WTC11 (cell line): Measurements from ENCODE around the gene PSD. TPM values are rescaled to one million over a fixed set of nuclear protein-coding genes. Genes with fewer than 3 reads are reported as not detected.

Experiments
- ATAC-seq: fragments of 200-7000 bp; cut with Tn5 transposase; 2 replicates; pipeline ENCODE4 v1.10.0; 2021; ENCODE audit warnings: mild to moderate bottlenecking, moderate library complexity
- CTCF ChIA-PET: fragments of 300-600 bp; sonication (Branson Sonifier 250); formaldehyde crosslinking; loops from one replicate; lab custom pipeline; 2021; ENCODE audit warnings: antibody characterized with exemption; lab: Charles Lee
- POLR2A ChIA-PET: fragments of 350-600 bp; sonication (Branson Sonifier 250); formaldehyde crosslinking; loops from one replicate; lab custom pipeline; 2021; ENCODE audit warnings: antibody characterized with exemption; lab: Charles Lee
- DNase-seq: peaks from one replicate; pipeline ENCODE4 v3.0.0; 2021; ENCODE audit warnings: low spot score
- H3K27ac Mint-ChIP-seq: 2 replicates; pipeline ENCODE4 v1.8.0; 2021; ENCODE audit warnings: mixed read lengths
- H3K27me3 Mint-ChIP-seq: 2 replicates; pipeline ENCODE4 v1.8.0; 2021; ENCODE audit warnings: low read depth, mild to moderate bottlenecking, moderate library complexity, mixed read lengths
- H3K36me3 Mint-ChIP-seq: 2 replicates; pipeline ENCODE4 v1.8.0; 2021; ENCODE audit warnings: mixed read lengths
- H3K4me1 Mint-ChIP-seq: 2 replicates; pipeline ENCODE4 v1.8.0; 2022; ENCODE audit warnings: mixed read lengths
- H3K4me3 Mint-ChIP-seq: 2 replicates; pipeline ENCODE4 v1.8.0; 2021; ENCODE audit warnings: mild to moderate bottlenecking, moderate library complexity, mixed read lengths
- H3K9me3 Mint-ChIP-seq: 2 replicates; pipeline ENCODE4 v1.8.0; 2021; ENCODE audit warnings: mixed read lengths
- CBFB ChIP-seq: sonication (generic); formaldehyde crosslinking; IDR thresholded peaks from 2 replicates; pipeline ENCODE4 v1.8.1; 2022; ENCODE audit warnings: mild to moderate bottlenecking, low read depth, missing genetic modification reagents
- CREB1 ChIP-seq: sonication (generic); formaldehyde crosslinking; IDR thresholded peaks from 2 replicates; pipeline ENCODE4 v1.8.0; 2023; ENCODE audit warnings: mild to moderate bottlenecking, missing genetic modification reagents
- CREM ChIP-seq: sonication (generic); formaldehyde crosslinking; IDR thresholded peaks from 2 replicates; pipeline ENCODE4 v1.8.1; 2022; ENCODE audit warnings: mild to moderate bottlenecking, missing genetic modification reagents, moderate library complexity
- E2F4 ChIP-seq: sonication (generic); formaldehyde crosslinking; IDR thresholded peaks from 2 replicates; pipeline ENCODE4 v1.8.1; 2022; ENCODE audit warnings: low read depth, mild to moderate bottlenecking, moderate library complexity, missing genetic modification reagents, borderline replicate concordance
- ELF4 ChIP-seq: sonication (generic); formaldehyde crosslinking; IDR thresholded peaks from 2 replicates; pipeline ENCODE4 v1.8.1; 2022; ENCODE audit warnings: low read depth, mild to moderate bottlenecking, moderate library complexity, missing genetic modification reagents
- FOXP1 ChIP-seq: sonication (generic); formaldehyde crosslinking; IDR thresholded peaks from 2 replicates; pipeline ENCODE4 v1.8.0; 2022; ENCODE audit warnings: missing genetic modification reagents, mild to moderate bottlenecking, moderate library complexity, borderline replicate concordance
- GRHL2 ChIP-seq: fragments of 250-450 bp; sonication (Bioruptor Pico); IDR thresholded peaks from 2 replicates; pipeline ENCODE4 v1.8.0; 2022; ENCODE audit warnings: mild to moderate bottlenecking, moderate library complexity; ENCODE audit not compliant: insufficient replicate concordance, severe bottlenecking
- GTF2I ChIP-seq: fragments of 250-450 bp; sonication (Bioruptor Pico); conservative IDR thresholded peaks from 2 replicates; pipeline ENCODE4 v1.4.0; 2021; ENCODE audit warnings: mild to moderate bottlenecking
- HMGA2 ChIP-seq: fragments of 250-450 bp; sonication (Bioruptor Pico); IDR thresholded peaks from 2 replicates; pipeline ENCODE4 v1.4.0; 2021; ENCODE audit warnings: mild to moderate bottlenecking, moderate library complexity
- IRF1 ChIP-seq: sonication (generic); formaldehyde crosslinking; IDR thresholded peaks from 2 replicates; pipeline ENCODE4 v1.8.0; 2023; ENCODE audit warnings: missing genetic modification reagents
- JAZF1 ChIP-seq: fragments of 250-450 bp; sonication (Bioruptor Pico); IDR thresholded peaks from 2 replicates; pipeline ENCODE4 v1.9.0; 2021; ENCODE audit warnings: moderate library complexity, mild to moderate bottlenecking, inconsistent platforms
- JUN ChIP-seq: sonication (generic); formaldehyde crosslinking; IDR thresholded peaks from 2 replicates; pipeline ENCODE4 v1.8.0; 2023; ENCODE audit warnings: mild to moderate bottlenecking, missing genetic modification reagents
- MXD4 ChIP-seq: fragments of 250-450 bp; sonication (Bioruptor Pico); IDR thresholded peaks from 2 replicates; pipeline ENCODE4 v1.8.0; 2021; ENCODE audit warnings: mild to moderate bottlenecking, moderate library complexity, borderline replicate concordance
- MYBL2 ChIP-seq: sonication (generic); formaldehyde crosslinking; IDR thresholded peaks from 2 replicates; pipeline ENCODE4 v1.8.1; 2023; ENCODE audit warnings: mild to moderate bottlenecking, moderate library complexity, missing genetic modification reagents
- NFE2L1 ChIP-seq: sonication (generic); formaldehyde crosslinking; IDR thresholded peaks from 2 replicates; pipeline ENCODE4 v1.8.1; 2023; ENCODE audit warnings: missing genetic modification reagents
- RELA ChIP-seq: sonication (generic); formaldehyde crosslinking; IDR thresholded peaks from 2 replicates; pipeline ENCODE4 v1.8.1; 2022; ENCODE audit warnings: missing genetic modification reagents, mild to moderate bottlenecking, borderline replicate concordance
- RORB ChIP-seq: fragments of 250-450 bp; sonication (Bioruptor Pico); IDR thresholded peaks from 2 replicates; pipeline ENCODE4 v1.9.0; 2021; ENCODE audit warnings: mild to moderate bottlenecking
- SMAD3 ChIP-seq: sonication (generic); formaldehyde crosslinking; IDR thresholded peaks from 2 replicates; pipeline ENCODE4 v1.8.0; 2022; ENCODE audit warnings: missing genetic modification reagents, mild to moderate bottlenecking, borderline replicate concordance
- SMAD4 ChIP-seq: sonication (generic); formaldehyde crosslinking; IDR thresholded peaks from 2 replicates; pipeline ENCODE4 v1.8.0; 2022; ENCODE audit warnings: mild to moderate bottlenecking, missing genetic modification reagents
- STAT6 ChIP-seq: sonication (generic); formaldehyde crosslinking; conservative IDR thresholded peaks from 2 replicates; pipeline ENCODE4 v1.8.1; 2023; ENCODE audit warnings: mild to moderate bottlenecking, low read depth, missing genetic modification reagents, moderate library complexity
- TEAD1 ChIP-seq: sonication (generic); formaldehyde crosslinking; IDR thresholded peaks from 2 replicates; pipeline ENCODE4 v1.8.0; 2022; ENCODE audit warnings: mild to moderate bottlenecking, missing genetic modification reagents
- USF1 ChIP-seq: sonication (generic); formaldehyde crosslinking; IDR thresholded peaks from 2 replicates; pipeline ENCODE4 v1.8.0; 2022; ENCODE audit warnings: mild to moderate bottlenecking, missing genetic modification reagents
- ZNF232 ChIP-seq: sonication (generic); formaldehyde crosslinking; IDR thresholded peaks from 2 replicates; pipeline ENCODE4 v1.8.0; 2022; ENCODE audit warnings: mild to moderate bottlenecking, missing genetic modification reagents
- ZNF671 ChIP-seq: fragments of 250-450 bp; sonication (Bioruptor Pico); IDR thresholded peaks from 2 replicates; pipeline ENCODE4 v1.8.0; 2021; ENCODE audit warnings: mild to moderate bottlenecking
- total RNA-seq: library from RNA; stranded (reverse); gene quantifications from 3 replicates; pipeline ENCODE4 v1.2.3, GENCODE V29; 2021
- TF ChIP-seq, protein P1 (sequence below): sonication (generic); formaldehyde crosslinking; IDR thresholded peaks from 2 replicates; pipeline ENCODE4 v1.8.1; 2023; ENCODE audit warnings: mild to moderate bottlenecking, missing genetic modification reagents, moderate library complexity
- TF ChIP-seq, protein P2 (sequence below): fragments of 250-450 bp; sonication (Bioruptor Pico); IDR thresholded peaks from 2 replicates; pipeline ENCODE4 v1.9.0; 2021; ENCODE audit warnings: mild to moderate bottlenecking

Gene PSD
- total RNA-seq, 1 experiment from 2014 or later, result 12.5 TPM

DNA sequence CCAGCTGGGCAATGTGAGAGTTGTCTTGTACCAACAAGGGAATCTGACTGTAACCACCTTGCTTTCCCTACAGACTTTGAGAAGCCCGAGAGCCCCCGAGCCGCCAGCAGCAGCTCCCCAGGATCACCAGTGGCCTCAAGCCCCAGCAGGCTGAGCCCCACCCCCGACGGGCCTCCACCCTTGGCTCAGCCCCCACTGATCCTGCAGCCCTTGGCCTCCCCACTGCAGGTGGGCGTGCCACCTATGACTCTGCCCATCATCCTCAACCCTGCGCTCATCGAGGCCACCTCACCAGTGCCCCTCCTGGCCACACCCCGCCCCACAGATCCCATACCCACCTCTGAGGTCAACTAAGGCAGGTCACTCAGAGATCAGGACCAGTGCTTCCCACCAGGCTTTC, 36.6 kb downstream of the PSD start (continued):
- no peak for TF ChIP-seq SMAD3 (CRISPR knock-in tag)
- TF ChIP-seq ELF4 (CRISPR knock-in tag), result no peak
- TF ChIP-seq NFE2L1 (CRISPR knock-in tag), result no peak

GRCh38 chr10:102379383-102379782, 39.2 kb downstream of the PSD start:
- ChIA-PET POLR2A (no interaction called here), CTCF (interaction anchor here (0.5 to 2.6 kb wide), 4 partner anchors 20 to 149 kb away, joined by 3 to 13 read pairs (median 6); no protein-coding TSS in a partner anchor)
- ATAC-seq, result no peak
- Mint-ChIP-seq H3K9me3 (no peaks in the 10 kb centered on the region), H3K4me3 (no peak overlapping the region), H3K4me1 (no peaks in the 10 kb centered on the region), H3K36me3 (peaks cover 7% of the 10 kb centered on the region; the same call in 1 of the 2 replicates), H3K27ac (no peak overlapping the region), H3K27me3 (no peaks in the 10 kb centered on the region)
- TF ChIP-seq GRHL2 (CRISPR knock-in tag) (no peak), USF1 (CRISPR knock-in tag) (no peak), IRF1 (CRISPR knock-in tag) (no peak), CREM (CRISPR knock-in tag) (no peak), CBFB (CRISPR knock-in tag) (no peak), SMAD4 (no peak), JUN (no peak), TEAD1 (no peak), STAT6 (CRISPR knock-in tag) (no peak), ZNF671 (CRISPR knock-in tag) (no peak), E2F4 (no peak), RELA (no peak), JAZF1 (CRISPR knock-in tag) (no peak), ZNF232 (CRISPR knock-in tag) (no peak), FOXP1 (no peak)
- TF ChIP-seq, protein P1, sequence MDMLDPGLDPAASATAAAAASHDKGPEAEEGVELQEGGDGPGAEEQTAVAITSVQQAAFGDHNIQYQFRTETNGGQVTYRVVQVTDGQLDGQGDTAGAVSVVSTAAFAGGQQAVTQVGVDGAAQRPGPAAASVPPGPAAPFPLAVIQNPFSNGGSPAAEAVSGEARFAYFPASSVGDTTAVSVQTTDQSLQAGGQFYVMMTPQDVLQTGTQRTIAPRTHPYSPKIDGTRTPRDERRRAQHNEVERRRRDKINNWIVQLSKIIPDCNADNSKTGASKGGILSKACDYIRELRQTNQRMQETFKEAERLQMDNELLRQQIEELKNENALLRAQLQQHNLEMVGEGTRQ (CRISPR knock-in tag), result no peak
- DNase-seq, result no peak

DNA sequence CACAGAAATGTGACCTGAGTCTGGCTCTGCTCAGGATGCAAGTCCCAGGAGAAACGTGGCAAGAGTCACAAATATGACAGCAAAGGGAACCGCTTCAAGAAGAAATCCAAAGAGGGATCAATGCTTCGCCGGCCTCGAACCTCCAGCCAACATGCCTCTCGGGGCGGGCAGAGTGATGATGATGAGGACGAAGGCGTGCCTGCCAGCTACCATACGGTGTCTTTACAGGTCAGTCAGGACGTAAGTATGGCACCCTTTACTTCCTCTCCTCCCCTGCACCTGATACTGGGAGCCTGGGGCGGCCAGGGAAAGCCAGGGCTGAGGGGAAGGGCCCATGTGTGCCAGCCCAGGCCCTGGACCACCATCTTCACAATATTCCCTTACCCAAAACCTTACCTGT, 41.7 kb downstream of the PSD start:
- Mint-ChIP-seq H3K4me3 (no peak overlapping the region), H3K27me3 (no peaks in the 10 kb centered on the region), H3K4me1 (no peaks in the 10 kb centered on the region), H3K9me3 (no peaks in the 10 kb centered on the region), H3K27ac (no peak overlapping the region), H3K36me3 (peaks cover 21% of the 10 kb centered on the region)
- no peak for DNase-seq
- ChIA-PET POLR2A (interaction anchor here (0.6 kb wide), 1 partner anchor 861 kb away, joined by 5 read pairs; no protein-coding TSS in a partner anchor), CTCF (interaction anchor here (3.0 to 5.1 kb wide), 2 partner anchors 22 to 146 kb away, joined by 15 to 39 read pairs; no protein-coding TSS in a partner anchor)
- no peak for ATAC-seq
- TF ChIP-seq SMAD3 (CRISPR knock-in tag), result no peak
- TF ChIP-seq GRHL2 (CRISPR knock-in tag), result no peak
- no peak for TF ChIP-seq ZNF232 (CRISPR knock-in tag)
- no peak for TF ChIP-seq MXD4
- no peak for TF ChIP-seq HMGA2 (CRISPR knock-in tag)
- no peak for TF ChIP-seq GTF2I (CRISPR knock-in tag)
- TF ChIP-seq, protein P2, sequence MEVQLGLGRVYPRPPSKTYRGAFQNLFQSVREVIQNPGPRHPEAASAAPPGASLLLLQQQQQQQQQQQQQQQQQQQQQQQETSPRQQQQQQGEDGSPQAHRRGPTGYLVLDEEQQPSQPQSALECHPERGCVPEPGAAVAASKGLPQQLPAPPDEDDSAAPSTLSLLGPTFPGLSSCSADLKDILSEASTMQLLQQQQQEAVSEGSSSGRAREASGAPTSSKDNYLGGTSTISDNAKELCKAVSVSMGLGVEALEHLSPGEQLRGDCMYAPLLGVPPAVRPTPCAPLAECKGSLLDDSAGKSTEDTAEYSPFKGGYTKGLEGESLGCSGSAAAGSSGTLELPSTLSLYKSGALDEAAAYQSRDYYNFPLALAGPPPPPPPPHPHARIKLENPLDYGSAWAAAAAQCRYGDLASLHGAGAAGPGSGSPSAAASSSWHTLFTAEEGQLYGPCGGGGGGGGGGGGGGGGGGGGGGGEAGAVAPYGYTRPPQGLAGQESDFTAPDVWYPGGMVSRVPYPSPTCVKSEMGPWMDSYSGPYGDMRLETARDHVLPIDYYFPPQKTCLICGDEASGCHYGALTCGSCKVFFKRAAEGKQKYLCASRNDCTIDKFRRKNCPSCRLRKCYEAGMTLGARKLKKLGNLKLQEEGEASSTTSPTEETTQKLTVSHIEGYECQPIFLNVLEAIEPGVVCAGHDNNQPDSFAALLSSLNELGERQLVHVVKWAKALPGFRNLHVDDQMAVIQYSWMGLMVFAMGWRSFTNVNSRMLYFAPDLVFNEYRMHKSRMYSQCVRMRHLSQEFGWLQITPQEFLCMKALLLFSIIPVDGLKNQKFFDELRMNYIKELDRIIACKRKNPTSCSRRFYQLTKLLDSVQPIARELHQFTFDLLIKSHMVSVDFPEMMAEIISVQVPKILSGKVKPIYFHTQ (CRISPR knock-in tag), result no peak
- no peak for TF ChIP-seq JUN
- no peak for TF ChIP-seq MYBL2 (CRISPR knock-in tag)
- TF ChIP-seq RORB (CRISPR knock-in tag), result no peak
- TF ChIP-seq FOXP1, result no peak
- no peak for TF ChIP-seq JAZF1 (CRISPR knock-in tag)
- TF ChIP-seq CREB1 (CRISPR knock-in tag), result no peak
